Cerebellar nuclear complex (tissue), 1 donor: ENCODE data around the gene RNF182.
"Not testable (repeated sequence)": the region's sequence is repeated elsewhere in the genome, so short reads cannot be mapped to it uniquely, and the experiment has no call there.

ENCODE experiments used
- DNase-seq, 2 experiments: peaks; one replicate each; lab custom pipeline; 2025; lab: John Stamatoyannopoulos, UW

The RNF182 gene

DNA sequence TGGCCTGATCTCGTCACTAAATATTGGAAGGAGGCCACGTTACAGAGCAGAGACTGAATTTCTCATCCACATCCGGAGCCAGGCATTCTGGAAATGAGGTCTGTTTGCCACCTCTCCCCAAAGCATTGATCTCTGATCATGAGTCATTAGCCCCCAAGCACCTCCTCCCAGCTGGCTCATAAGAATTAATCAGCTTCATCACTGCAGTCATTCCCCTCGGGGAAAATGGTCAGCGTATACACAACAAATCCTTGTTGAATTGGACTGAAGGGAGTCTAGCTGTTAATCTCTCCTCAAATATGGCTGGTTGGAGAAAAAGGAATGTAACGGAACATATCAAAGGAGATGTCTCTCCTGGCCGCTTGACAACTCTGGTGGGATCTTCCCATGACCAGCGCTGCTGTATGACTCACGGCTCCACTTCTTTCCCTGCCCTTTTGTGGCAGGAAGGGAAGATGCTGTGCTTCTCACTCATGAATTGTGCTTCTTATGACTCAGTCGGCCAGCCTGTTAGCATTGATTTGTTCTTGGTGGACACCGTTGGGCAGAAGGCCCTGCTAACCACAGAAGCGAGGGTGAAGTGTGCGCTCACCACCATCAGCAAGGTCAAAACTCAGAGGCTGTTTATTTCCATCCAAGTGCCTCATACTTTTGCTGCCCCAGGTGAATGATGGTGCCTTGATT is 76.7 kb downstream of the RNF182 start:
- no peak for DNase-seq

DNA sequence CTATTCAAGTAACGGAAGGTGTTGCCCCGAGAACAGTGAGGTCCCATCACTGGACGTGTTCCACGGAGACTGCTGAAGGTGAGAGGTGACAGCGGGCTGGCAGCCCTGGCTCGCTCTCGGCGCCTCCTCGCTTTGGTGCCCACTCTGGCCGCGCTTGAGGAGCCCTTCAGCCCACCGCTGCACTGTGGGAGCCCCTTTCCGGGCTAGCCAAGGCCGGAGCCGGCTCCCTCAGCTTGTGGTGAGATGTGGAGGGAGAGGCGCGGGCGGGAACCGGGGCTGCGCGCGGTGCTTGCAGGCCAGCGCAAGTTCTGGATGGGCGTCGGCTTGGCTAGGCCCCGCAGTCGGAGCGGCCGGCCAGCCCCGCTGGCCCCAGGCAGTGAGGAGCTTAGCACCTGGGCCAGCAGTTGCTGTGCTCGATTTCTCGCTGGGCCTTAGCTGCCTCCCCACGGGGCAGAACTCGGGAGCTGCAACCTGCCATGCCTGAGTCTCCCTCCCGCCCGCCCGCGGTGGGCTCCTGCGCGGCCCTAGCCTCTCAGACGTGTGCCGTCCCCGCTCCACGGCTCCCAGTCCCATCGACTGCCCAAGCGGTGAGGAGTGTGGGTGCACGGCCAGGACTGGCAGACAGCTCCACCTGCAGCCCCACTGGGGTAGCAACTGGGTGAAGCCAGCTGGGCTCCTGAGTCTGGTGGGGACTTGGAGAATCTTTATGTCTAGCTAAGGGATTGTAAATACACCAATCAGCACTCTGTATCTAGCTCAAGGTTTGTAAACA is 77.6 kb downstream of the RNF182 start:
- no peak for DNase-seq

GRCh38 chr6:14004258-14004657 is 79.5 kb downstream of the RNF182 start:
- DNase-seq = no peak

- no peak for DNase-seq
These were observed 84.1 kb downstream of the RNF182 start for GRCh38 chr6:14008809-14009208.

- no peak for DNase-seq
These were observed 84.7 kb downstream of the RNF182 start for GRCh38 chr6:14009431-14009830.

DNA sequence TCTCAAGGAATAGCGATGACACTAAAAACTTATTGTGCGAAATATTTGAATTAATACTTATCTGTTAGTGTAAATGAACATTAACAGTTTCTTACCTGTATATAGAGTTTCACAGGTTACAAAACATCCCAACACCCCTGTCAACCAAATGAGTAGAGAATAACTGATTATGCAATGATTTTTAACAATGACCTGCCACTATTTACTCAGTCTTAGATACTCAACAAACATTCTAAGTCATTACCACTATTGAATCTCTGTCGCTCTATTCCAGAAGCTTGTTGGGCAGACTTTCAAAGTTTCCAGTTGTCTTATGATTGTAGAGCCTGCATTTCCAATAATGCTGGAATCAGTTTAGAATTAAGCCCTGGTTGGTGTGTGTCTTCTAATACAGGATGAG is 85.5 kb downstream of the RNF182 start:
- DNase-seq = no peak

- no peak for DNase-seq
These were observed 87.7 kb downstream of the RNF182 start for GRCh38 chr6:14012313-14013030.

DNA sequence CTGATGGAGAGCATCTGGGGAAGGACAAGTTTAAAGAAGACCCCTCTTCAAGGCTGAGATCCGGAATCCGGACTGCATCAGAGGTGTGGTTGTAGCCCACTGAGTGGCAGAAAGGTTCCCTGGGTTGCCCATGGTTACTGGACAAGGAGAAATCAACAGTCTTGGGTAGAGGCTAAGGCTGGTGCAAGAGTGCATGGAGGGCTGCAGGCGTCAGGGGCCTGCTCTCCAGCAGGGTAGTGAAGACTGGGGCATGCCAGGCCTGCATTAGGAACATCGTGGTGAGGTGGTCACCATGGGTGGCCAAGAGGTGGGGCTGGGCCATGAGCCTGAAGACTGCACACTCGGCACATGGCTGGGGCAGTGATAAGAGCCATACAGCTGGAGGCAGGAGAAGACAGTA is 91.2 kb downstream of the RNF182 start:
- DNase-seq = no peak

GRCh38 chr6:14016432-14016831 is 91.7 kb downstream of the RNF182 start:
- DNase-seq = no peak

- DNase-seq = no peak
These were observed 92.3 kb downstream of the RNF182 start for GRCh38 chr6:14016935-14017625.

GRCh38 chr6:14017626-14018475 is 93.1 kb downstream of the RNF182 start:
- no peak for DNase-seq

GRCh38 chr6:14018559-14018958 is 93.8 kb downstream of the RNF182 start:
- not testable (repeated sequence) for DNase-seq

GRCh38 chr6:14020551-14020950 is 95.8 kb downstream of the RNF182 start:
- DNase-seq = no peak

DNA sequence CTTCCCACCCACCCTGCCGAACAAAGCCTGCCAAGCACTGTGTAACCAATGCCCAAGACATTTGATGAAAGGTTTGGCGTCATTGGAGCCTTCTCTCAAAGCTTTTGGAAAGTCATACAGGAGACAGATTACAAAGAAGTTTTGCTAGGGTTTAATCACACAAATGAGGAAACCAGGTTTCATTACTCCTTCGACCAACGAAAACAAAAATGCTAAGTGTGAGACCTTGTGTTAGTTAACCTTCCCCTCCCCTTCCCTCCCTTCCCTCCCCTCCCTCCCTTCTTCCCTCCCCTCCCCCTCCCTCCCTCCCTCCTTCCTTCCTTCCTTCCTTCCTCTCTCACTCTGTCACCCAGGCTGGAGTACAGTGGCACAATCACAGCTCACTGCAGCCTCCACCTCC is 96.7 kb downstream of the RNF182 start:
- no peak for DNase-seq

DNA sequence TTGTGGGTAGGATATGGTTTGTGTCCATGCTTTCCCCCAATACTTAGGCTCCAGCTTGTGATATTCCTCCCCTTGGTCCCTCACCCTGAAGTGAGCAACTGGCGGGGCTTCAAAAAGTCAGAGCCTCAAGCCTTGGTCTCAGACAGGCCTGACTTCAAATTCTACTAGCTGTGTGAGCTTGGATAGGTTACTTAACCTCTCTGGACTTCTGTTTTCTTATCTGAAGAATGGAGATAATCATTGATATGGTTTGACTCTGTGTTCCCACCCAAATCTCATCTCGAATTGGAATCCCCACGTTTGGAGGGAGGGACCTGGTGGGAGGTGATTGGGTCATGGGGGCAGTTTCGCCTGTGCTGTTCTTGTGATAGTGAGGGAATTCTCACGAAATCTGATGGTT is 97.9 kb downstream of the RNF182 start:
- no peak for DNase-seq

GRCh38 chr6:14023855-14024254 is 99.1 kb downstream of the RNF182 start:
- DNase-seq = no peak

GRCh38 chr6:14025160-14025559 is 100.4 kb downstream of the RNF182 start:
- DNase-seq = no peak

DNA sequence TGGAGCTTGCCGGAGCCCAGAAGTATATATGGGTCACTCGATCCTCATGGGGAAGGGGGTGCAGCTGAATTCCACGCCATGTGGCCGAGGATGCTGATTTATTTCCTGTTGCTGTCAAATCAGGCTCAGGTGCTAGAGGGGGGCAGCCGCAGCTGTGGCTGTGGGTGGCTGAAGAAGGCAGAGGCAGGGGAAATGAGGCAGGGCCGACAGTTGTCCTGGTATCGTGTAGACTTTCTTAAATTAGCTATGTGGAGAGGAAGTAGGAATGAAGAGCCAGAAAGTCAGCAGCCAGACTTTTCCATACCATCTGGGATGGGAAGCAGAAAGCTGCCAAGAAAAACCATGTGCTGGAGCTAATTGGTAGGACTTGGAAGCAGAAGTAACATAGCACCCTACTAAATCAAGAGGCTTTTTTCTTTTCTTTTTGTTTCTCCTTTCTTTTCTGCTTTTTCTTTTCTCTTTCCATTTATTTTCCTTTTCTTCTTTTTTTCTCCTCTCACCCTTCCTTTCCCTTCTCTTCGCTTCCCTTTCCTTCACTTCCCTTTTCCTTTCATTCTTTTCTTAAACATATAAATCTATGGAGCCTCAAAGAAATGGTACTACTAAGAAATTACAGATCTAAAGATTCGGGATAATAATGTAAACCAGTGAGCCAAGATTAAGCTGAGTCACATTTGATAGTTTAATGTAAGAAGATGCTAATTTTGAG is 102.2 kb downstream of the RNF182 start:
- peak; percentile 28 to 88 for DNase-seq

DNA sequence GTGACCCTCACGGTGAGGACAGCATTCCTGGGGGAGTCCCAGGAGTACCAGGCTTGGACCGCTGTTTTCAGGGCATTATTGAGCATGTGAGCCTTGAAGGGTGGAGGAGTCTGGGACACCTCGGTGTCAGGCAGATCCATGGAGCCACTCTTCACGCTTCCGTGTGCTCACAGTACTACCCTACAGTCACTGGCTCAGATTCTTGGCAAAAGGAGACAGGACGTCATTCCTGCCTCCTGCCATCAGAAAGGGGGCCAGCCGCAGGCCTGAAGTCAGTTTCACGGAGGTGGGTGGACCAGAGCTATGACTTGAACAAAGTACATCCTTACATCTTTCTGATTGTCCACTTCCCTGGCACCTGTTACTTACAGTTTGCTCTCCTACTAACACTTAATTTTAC is 103.9 kb downstream of the RNF182 start:
- DNase-seq = peak in 1 of 2 experiments; percentile 15

GRCh38 chr6:14029605-14030004 is 104.9 kb downstream of the RNF182 start:
- no peak for DNase-seq
